ENCODE data around the gene WDR73.

The WDR73 gene

DNA sequence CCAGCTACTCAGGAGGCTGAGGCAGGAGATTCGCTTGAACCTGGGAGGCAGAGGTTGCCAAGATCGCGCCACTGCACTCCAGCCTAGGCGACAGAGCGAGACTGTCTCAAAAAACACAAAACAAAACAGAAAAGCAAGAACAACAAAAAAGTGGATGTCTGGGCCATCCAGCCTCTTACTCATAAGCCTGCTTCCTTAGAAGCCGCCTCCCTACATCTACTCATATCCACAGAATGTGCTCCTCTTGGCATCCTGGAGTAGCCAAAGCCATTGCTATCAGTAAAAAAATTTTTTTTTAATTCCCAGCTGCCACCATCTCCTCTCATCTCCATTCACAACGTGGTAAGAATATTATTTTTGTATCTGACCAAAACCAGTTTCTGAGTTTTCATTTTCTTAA lies 42.5 kb downstream of the WDR73 start:
- H3K4me3 ChIP-seq (replicated peaks; ENCODE audit: low read depth, low read length): no peak overlapping the region
- TF ChIP-seq, protein P1, sequence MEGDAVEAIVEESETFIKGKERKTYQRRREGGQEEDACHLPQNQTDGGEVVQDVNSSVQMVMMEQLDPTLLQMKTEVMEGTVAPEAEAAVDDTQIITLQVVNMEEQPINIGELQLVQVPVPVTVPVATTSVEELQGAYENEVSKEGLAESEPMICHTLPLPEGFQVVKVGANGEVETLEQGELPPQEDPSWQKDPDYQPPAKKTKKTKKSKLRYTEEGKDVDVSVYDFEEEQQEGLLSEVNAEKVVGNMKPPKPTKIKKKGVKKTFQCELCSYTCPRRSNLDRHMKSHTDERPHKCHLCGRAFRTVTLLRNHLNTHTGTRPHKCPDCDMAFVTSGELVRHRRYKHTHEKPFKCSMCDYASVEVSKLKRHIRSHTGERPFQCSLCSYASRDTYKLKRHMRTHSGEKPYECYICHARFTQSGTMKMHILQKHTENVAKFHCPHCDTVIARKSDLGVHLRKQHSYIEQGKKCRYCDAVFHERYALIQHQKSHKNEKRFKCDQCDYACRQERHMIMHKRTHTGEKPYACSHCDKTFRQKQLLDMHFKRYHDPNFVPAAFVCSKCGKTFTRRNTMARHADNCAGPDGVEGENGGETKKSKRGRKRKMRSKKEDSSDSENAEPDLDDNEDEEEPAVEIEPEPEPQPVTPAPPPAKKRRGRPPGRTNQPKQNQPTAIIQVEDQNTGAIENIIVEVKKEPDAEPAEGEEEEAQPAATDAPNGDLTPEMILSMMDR (IDR thresholded peaks at IDR 0.05; ENCODE audit: low read length, missing control alignments): no peak
- DNase-seq (ENCODE audit: low read depth): peak; percentile 26

DNA sequence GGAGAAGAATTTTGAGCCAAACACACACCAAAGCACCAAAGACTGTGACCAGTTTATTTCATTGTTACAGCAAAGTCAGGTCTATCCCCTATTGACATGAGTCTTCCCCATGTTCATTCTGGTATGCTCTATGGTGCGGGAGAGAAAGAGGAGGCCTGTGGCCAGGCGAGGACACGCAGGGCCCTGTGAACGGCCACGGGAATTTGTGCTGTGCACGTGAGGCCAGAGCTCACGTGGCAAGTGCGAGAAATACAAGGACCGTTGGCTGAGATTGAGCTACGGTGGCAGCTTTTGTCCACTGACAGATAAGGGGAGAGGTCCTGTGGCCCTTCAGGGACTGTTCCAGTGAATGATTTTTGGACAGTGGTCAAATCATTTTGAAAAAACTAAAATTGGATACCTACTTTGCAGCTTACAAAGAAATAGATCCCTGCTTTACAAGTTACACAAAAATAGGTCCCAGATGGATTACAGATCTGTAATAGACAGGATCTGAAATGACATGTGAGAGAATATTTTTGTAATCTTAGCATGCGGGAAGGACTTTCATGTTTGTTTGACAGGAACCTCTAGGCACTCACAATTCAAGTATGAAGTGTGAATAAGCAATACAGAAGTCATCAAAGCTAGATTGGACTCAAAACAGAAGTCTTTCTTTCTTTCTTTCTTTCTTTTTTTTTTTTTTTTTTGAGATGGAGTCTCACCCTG lies 44.1 kb downstream of the WDR73 start:
- TF ChIP-seq, protein P1 (IDR thresholded peaks at IDR 0.05; ENCODE audit: low read length, missing control alignments): no peak
- DNase-seq (ENCODE audit: low read depth): no peak
- no peak overlapping the region for H3K4me3 ChIP-seq (replicated peaks; ENCODE audit: low read depth, low read length)

DNA sequence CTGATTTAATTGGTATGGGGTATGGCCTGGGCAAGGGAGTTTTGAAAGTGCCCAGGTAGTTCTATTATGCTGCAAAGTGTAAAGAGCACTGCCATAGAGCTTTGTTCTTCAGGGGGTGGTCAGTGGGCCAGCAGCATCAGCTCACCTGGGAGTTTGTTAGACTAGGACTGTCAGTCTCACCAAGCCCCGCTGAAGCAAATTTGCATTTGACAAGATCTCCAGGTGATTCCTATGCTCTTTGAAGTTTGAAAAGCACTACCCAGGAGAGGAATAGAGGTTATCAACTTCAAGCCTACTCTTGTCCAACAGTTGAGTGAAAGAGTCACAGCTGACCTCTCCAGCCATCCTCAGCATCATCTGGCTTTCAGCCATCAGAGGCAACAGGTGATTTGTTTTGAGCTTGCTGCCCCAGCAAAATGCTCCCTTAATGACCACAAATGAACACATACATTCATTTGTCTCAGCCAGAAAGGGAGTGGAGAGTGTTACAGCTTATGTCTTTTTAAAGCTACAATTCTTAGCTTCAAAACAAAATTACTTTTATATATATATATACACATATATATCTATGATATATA lies 45.3 kb downstream of the WDR73 start:
- TF ChIP-seq, protein P1 (IDR thresholded peaks at IDR 0.05; ENCODE audit: low read length, missing control alignments): no peak
- H3K4me3 ChIP-seq (replicated peaks; ENCODE audit: low read depth, low read length): no peak overlapping the region
- no peak for DNase-seq (ENCODE audit: low read depth)

DNA sequence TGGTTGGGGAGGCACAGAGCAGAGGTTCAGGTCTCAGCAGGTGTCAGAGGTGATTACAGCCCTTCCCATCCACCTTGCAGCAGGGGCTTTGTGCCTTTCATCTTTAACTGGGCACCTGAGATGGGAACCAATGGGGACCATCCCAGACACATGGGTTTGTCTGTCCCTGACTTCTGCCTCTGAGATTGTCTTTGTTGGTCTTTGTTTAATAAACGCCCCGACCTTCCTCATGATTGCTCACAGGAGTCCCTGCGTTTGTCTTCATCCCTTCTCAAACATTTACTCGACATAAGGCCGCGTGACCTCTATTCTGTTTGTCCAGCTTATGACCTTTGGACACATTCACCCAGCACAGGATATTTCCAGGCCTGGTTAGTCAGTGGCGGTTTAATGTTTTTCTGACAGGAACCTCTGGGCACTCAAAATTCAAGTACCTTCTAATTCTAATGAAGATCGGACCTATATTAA lies 47.4 kb downstream of the WDR73 start:
- no peak overlapping the region for H3K4me3 ChIP-seq (replicated peaks; ENCODE audit: low read depth, low read length)
- no peak for DNase-seq (ENCODE audit: low read depth)
- TF ChIP-seq, protein P1 (IDR thresholded peaks at IDR 0.05; ENCODE audit: low read length, missing control alignments): no peak

DNA sequence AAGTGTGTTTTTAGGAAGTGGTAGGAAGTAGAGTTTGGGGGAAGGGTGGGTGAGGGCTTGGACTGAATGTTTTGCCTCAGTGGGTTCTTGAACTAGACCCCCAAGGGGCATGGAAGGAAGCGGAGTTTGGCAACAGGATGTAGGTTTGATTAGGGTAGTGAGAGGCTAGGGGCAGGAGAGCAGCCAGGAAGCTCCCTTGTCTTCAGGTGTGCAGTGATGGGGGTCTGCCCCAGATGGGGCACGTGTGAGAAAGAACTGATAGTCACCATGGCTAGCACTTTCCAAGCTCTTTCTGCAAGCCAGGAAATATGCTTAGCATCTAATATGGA lies 48.6 kb downstream of the WDR73 start:
- H3K4me3 ChIP-seq (replicated peaks; ENCODE audit: low read depth, low read length): no peak overlapping the region
- no peak for DNase-seq (ENCODE audit: low read depth)
- TF ChIP-seq, protein P1 (IDR thresholded peaks at IDR 0.05; ENCODE audit: low read length, missing control alignments): no peak

DNA sequence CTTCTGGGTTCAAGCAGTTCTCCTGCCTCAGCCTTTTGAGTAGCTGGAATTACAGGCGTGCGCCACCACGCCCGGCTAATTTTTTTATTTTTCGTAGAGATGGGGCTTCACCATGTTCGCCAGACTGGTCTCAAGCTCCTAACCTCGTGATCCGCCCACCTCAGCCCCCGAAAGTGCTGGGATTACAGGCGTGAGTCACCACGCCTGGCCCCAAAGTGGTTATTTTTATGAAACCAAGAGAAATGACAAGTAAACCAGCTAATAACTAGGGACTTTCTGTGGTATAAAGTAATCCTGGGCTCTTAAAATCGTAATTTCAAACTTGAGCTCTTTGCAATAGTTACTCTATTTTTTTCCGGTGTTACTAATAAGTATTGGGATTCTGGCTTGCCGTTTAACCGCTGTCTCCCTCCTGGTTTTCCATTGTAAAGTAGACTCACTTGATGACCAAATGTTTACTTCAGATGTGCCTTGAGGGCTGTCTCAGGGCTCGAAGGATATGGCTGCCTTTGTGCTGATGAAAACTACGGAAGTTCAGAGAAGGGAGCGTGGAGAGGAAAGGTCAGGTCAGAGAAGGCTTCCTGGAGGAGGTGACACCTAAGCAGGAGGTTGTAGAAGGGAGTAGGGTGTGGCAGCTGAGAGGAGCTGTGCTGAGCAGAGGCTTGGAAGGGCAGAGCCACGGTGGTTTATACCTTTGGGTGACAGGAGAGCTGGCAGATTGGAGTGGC lies 49.1 kb downstream of the WDR73 start:
- no peak for DNase-seq (ENCODE audit: low read depth)
- no peak overlapping the region for H3K4me3 ChIP-seq (replicated peaks; ENCODE audit: low read depth, low read length)
- TF ChIP-seq, protein P1 (IDR thresholded peaks at IDR 0.05; ENCODE audit: low read length, missing control alignments): no peak

Data from fibroblast of pulmonary artery (primary cell).